HepG2 (cell line): ENCODE results near the gene ATG9A. TPM values are rescaled to one million over a fixed set of nuclear protein-coding genes. Genes with fewer than 3 reads are reported as not detected.

Experiments used
- AHR ChIP-seq: IDR thresholded peaks from 2 replicates; pipeline ENCODE4 v1.6.1; 2018; ENCODE audit warnings: missing genetic modification reagents, missing compliant biosample characterization
- ELF4 ChIP-seq: sonication (generic); formaldehyde crosslinking; IDR thresholded peaks from 2 replicates; pipeline ENCODE4 v1.5.0; 2020; ENCODE audit warnings: missing genetic modification reagents, mild to moderate bottlenecking, moderate library complexity, borderline replicate concordance
- KDM5A ChIP-seq: fragments of 200-600 bp; sonication (generic); IDR thresholded peaks from 2 replicates; pipeline ENCODE4 v1.7.0; 2018; ENCODE audit warnings: antibody characterized with exemption, mild to moderate bottlenecking, low read length, borderline replicate concordance
- NCOA5 ChIP-seq: sonication (generic); formaldehyde crosslinking; IDR thresholded peaks from 2 replicates; pipeline ENCODE4 v1.4.0; 2020; ENCODE audit warnings: missing genetic modification reagents
- NFKBIZ ChIP-seq: IDR thresholded peaks from 2 replicates; pipeline ENCODE4 v1.6.1; 2018; ENCODE audit warnings: missing genetic modification reagents, missing compliant biosample characterization
- NPAS2 ChIP-seq: sonication (generic); formaldehyde crosslinking; IDR thresholded peaks from 2 replicates; pipeline ENCODE4 v1.8.0; 2022; ENCODE audit warnings: mild to moderate bottlenecking, missing genetic modification reagents, borderline replicate concordance
- PHF5A ChIP-seq: IDR thresholded peaks from one replicate; pipeline ENCODE4 v1.6.1; 2018; ENCODE audit warnings: low read depth, missing genetic modification reagents; ENCODE audit not compliant: unreplicated experiment
- RARA ChIP-seq: IDR thresholded peaks from 2 replicates; pipeline ENCODE4 v1.6.1; 2016; ENCODE audit warnings: missing genetic modification reagents, missing compliant biosample characterization
- RFX3 ChIP-seq: IDR thresholded peaks from 2 replicates; pipeline ENCODE4 v1.6.1; 2016; ENCODE audit warnings: missing biosample characterization, missing genetic modification reagents
- RNF2 ChIP-seq: fragments of 450-650 bp; conservative IDR thresholded peaks from 2 replicates; pipeline ENCODE4 v1.6.1; 2016; ENCODE audit warnings: low read depth
- SUZ12 ChIP-seq: fragments of 150-350 bp; IDR thresholded peaks from 2 replicates; pipeline ENCODE4 v1.6.1; 2014; ENCODE audit warnings: low read depth, low read length
- TBP ChIP-seq: sonication (generic); formaldehyde crosslinking; IDR thresholded peaks from 2 replicates; pipeline ENCODE4 v1.5.0; 2020; ENCODE audit warnings: missing genetic modification reagents
- ZBTB46 ChIP-seq: sonication (generic); formaldehyde crosslinking; IDR thresholded peaks from 2 replicates; pipeline ENCODE4 v1.4.0; 2020; ENCODE audit warnings: mild to moderate bottlenecking, missing genetic modification reagents, borderline replicate concordance
- ZIK1 ChIP-seq: sonication (generic); formaldehyde crosslinking; IDR thresholded peaks from 2 replicates; pipeline ENCODE4 v1.5.0; 2020; ENCODE audit warnings: mild to moderate bottlenecking, low read depth, missing genetic modification reagents, borderline replicate concordance
- ZNF180 ChIP-seq: sonication (generic); formaldehyde crosslinking; IDR thresholded peaks from 2 replicates; pipeline ENCODE4 v1.4.0; 2020; ENCODE audit warnings: low read depth, missing genetic modification reagents, borderline replicate concordance
- ZNF383 ChIP-seq: sonication (generic); formaldehyde crosslinking; IDR thresholded peaks from 2 replicates; pipeline ENCODE4 v1.4.0; 2020; ENCODE audit warnings: missing genetic modification reagents, mild to moderate bottlenecking, borderline replicate concordance
- ZNF468 ChIP-seq: sonication (generic); formaldehyde crosslinking; IDR thresholded peaks from 2 replicates; pipeline ENCODE4 v1.8.0; 2022; ENCODE audit warnings: mild to moderate bottlenecking, moderate library complexity, missing genetic modification reagents
- ZNF772 ChIP-seq: sonication (generic); formaldehyde crosslinking; IDR thresholded peaks from 2 replicates; pipeline ENCODE4 v1.5.0; 2020; ENCODE audit warnings: mild to moderate bottlenecking, missing genetic modification reagents
- polyA plus RNA-seq, 8 experiments: library from polyadenylated mRNA; depleted of rRNA in 3 of 8; stranded (reverse) in 7 of 8; unstranded in 1 of 8; fragments of >200 nt; fragmentation: Illumina TruSeq in 4 of 8; extraction: Trizol in 4 of 8; gene quantifications; 2 replicates each; pipeline versions ENCODE4 v1.2.1 to v1.2.3, GENCODE V29; 2011 to 2016; ENCODE audit warnings: low read depth in 4 of 8, missing spikeins in 1 of 8, mixed read lengths in 1 of 8; ENCODE audit not compliant: insufficient read depth in 1 of 8
- total RNA-seq, 5 experiments: library from RNA; depleted of rRNA; stranded (reverse); fragments of >200 nt; fragmentation: Illumina TruSeq; extraction: Trizol; gene quantifications; 2 replicates each; pipeline ENCODE4 v1.2.3, GENCODE V29; 2016; ENCODE audit warnings: low read depth in 1 of 5
- TF ChIP-seq, protein P1 (sequence below): sonication (generic); formaldehyde crosslinking; conservative IDR thresholded peaks from 2 replicates; pipeline ENCODE4 v1.8.0; 2022; ENCODE audit warnings: low read depth, missing genetic modification reagents
- TF ChIP-seq, protein P2 (sequence below): sonication (generic); formaldehyde crosslinking; IDR thresholded peaks from 2 replicates; pipeline ENCODE4 v1.5.0; 2020; ENCODE audit warnings: mild to moderate bottlenecking, missing genetic modification reagents
- TF ChIP-seq, protein P3 (sequence below): sonication (generic); formaldehyde crosslinking; IDR thresholded peaks from 2 replicates; pipeline ENCODE4 v1.4.0; 2020; ENCODE audit warnings: missing genetic modification reagents, borderline replicate concordance

Gene ATG9A
- total and polyA plus RNA-seq, 2 of the 13 experiments (the other 11 are each of a cell fraction or from before 2014, with no cell fraction given), result 35.0 to 131 TPM

DNA sequence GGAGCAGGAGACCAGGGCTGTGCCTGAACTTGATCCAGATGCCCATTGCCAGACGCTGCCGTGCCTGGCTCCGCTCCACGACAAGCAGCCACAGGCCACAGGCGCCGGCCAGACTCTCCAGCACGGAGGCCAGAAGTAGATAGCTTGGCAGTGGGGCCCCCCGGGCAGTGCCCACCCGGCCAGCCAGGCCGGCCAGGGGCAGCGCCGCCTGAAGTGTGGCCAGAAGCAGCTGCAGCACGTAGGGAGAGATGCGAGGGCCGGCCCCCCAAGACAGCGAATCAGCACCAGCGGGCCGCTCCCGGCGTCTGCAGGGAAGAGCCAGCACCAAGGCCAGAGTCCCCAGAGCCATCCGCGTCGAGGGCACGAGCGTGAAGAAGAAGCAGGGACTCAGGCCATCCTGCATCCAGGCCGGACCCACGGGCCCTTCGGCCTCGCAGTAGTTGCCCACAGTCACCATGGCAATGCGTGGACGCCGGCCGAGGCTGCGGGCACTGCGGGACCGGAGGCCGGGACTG is 11.2 kb downstream of the ATG9A start (continued):
- TF ChIP-seq ZNF383 (CRISPR knock-in tag) (peak; percentile 39; the same call in 1 of the 2 replicates), PHF5A (CRISPR knock-in tag) (no peak), RFX3 (CRISPR knock-in tag) (peak; percentile 70), ZNF772 (CRISPR knock-in tag) (no peak), ZIK1 (CRISPR knock-in tag) (no peak), SUZ12 (no peak), RNF2 (no peak), ZBTB46 (CRISPR knock-in tag) (0 out of 2 replicates have a peak, but pooled peaks have one; percentile 34), AHR (CRISPR knock-in tag) (0 out of 2 replicates have a peak, but pooled peaks have one; percentile 24), NFKBIZ (CRISPR knock-in tag) (no peak; the same call in 1 of the 2 replicates), ZNF180 (CRISPR knock-in tag) (no peak), TBP (CRISPR knock-in tag) (peak; percentile 46; the same call in 1 of the 2 replicates), NPAS2 (CRISPR knock-in tag) (no peak), KDM5A (peak; percentile 40; the same call in 1 of the 2 replicates), NCOA5 (CRISPR knock-in tag) (peak; percentile 47; the same call in 1 of the 2 replicates), ELF4 (peak; percentile 24; the same call in 1 of the 2 replicates), RARA (CRISPR knock-in tag) (no peak), ZNF468 (0 out of 2 replicates have a peak, but pooled peaks have one; percentile 21)
- TF ChIP-seq, protein P1, sequence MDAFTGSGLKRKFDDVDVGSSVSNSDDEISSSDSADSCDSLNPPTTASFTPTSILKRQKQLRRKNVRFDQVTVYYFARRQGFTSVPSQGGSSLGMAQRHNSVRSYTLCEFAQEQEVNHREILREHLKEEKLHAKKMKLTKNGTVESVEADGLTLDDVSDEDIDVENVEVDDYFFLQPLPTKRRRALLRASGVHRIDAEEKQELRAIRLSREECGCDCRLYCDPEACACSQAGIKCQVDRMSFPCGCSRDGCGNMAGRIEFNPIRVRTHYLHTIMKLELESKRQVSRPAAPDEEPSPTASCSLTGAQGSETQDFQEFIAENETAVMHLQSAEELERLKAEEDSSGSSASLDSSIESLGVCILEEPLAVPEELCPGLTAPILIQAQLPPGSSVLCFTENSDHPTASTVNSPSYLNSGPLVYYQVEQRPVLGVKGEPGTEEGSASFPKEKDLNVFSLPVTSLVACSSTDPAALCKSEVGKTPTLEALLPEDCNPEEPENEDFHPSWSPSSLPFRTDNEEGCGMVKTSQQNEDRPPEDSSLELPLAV (CRISPR knock-in tag), result 0 out of 2 replicates have a peak, but pooled peaks have one; percentile 43
- TF ChIP-seq, protein P2, sequence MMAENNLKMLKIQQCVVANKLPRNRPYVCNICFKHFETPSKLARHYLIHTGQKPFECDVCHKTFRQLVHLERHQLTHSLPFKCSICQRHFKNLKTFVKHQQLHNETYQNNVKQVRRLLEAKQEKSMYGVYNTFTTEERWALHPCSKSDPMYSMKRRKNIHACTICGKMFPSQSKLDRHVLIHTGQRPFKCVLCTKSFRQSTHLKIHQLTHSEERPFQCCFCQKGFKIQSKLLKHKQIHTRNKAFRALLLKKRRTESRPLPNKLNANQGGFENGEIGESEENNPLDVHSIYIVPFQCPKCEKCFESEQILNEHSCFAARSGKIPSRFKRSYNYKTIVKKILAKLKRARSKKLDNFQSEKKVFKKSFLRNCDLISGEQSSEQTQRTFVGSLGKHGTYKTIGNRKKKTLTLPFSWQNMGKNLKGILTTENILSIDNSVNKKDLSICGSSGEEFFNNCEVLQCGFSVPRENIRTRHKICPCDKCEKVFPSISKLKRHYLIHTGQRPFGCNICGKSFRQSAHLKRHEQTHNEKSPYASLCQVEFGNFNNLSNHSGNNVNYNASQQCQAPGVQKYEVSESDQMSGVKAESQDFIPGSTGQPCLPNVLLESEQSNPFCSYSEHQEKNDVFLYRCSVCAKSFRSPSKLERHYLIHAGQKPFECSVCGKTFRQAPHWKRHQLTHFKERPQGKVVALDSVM (CRISPR knock-in tag), result peak; percentile 42; the same call in 1 of the 2 replicates
- TF ChIP-seq, protein P3, sequence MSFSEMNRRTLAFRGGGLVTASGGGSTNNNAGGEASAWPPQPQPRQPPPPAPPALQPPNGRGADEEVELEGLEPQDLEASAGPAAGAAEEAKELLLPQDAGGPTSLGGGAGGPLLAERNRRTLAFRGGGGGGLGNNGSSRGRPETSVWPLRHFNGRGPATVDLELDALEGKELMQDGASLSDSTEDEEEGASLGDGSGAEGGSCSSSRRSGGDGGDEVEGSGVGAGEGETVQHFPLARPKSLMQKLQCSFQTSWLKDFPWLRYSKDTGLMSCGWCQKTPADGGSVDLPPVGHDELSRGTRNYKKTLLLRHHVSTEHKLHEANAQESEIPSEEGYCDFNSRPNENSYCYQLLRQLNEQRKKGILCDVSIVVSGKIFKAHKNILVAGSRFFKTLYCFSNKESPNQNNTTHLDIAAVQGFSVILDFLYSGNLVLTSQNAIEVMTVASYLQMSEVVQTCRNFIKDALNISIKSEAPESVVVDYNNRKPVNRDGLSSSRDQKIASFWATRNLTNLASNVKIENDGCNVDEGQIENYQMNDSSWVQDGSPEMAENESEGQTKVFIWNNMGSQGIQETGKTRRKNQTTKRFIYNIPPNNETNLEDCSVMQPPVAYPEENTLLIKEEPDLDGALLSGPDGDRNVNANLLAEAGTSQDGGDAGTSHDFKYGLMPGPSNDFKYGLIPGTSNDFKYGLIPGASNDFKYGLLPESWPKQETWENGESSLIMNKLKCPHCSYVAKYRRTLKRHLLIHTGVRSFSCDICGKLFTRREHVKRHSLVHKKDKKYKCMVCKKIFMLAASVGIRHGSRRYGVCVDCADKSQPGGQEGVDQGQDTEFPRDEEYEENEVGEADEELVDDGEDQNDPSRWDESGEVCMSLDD (CRISPR knock-in tag), result peak; percentile 86; the same call in 1 of the 2 replicates
